Measurements from ENCODE around the gene CNOT8. TPM values are rescaled to one million over a fixed set of nuclear protein-coding genes. Genes with fewer than 3 reads are reported as not detected.
"Not testable (repeated sequence)": the region's sequence is repeated elsewhere in the genome, so short reads cannot be mapped to it uniquely, and the experiment has no call there.

The CNOT8 gene
- total RNA-seq, 1 donor from 2014 or later: 51.5 TPM

DNA sequence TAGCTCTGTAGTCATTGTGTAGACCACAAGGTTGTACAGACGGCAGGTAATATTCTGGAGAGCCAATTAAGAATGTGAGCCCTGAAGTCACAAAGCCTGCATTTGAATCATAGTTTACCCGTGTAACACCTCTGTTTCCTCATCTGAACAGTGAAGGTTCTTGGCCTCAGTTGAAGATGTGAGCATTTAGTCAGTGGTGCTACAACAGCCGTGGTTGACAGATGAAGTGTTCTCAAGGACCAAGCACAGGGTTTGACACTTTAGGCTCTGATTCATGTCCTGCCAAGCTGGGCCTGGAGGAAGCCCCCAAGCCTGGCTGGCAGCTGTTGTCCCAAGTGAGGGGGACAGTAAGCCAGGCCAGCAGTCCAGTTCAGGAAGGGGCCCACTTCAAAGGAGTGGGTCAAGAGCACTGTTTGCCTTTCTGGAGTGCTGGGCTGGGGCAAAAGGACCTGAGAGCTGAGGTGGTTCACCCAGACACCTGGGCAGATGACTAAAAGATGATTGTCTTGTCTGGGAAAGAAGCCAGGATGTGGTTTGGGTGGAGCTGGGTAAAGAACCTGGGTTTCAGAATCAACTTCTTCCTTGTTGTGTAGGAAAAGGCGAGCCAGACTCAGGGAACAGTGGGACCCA, 28.7 kb upstream of the CNOT8 start:
- Mint-ChIP-seq H3K27ac (no peak overlapping the region), H3K9me3 (no peaks in the 10 kb centered on the region), H3K4me1 (ENCODE audit: unreplicated experiment) (no peaks in the 10 kb centered on the region), H3K36me3 (peaks cover 12% of the 10 kb centered on the region), H3K27me3 (no peaks in the 10 kb centered on the region), H3K4me3 (no peak overlapping the region)
- no peak for DNase-seq (ENCODE audit: extremely low spot score, unreplicated experiment)
- TF ChIP-seq, protein P1, sequence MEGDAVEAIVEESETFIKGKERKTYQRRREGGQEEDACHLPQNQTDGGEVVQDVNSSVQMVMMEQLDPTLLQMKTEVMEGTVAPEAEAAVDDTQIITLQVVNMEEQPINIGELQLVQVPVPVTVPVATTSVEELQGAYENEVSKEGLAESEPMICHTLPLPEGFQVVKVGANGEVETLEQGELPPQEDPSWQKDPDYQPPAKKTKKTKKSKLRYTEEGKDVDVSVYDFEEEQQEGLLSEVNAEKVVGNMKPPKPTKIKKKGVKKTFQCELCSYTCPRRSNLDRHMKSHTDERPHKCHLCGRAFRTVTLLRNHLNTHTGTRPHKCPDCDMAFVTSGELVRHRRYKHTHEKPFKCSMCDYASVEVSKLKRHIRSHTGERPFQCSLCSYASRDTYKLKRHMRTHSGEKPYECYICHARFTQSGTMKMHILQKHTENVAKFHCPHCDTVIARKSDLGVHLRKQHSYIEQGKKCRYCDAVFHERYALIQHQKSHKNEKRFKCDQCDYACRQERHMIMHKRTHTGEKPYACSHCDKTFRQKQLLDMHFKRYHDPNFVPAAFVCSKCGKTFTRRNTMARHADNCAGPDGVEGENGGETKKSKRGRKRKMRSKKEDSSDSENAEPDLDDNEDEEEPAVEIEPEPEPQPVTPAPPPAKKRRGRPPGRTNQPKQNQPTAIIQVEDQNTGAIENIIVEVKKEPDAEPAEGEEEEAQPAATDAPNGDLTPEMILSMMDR (conservative IDR thresholded peaks at IDR 0.05): no peak

DNA sequence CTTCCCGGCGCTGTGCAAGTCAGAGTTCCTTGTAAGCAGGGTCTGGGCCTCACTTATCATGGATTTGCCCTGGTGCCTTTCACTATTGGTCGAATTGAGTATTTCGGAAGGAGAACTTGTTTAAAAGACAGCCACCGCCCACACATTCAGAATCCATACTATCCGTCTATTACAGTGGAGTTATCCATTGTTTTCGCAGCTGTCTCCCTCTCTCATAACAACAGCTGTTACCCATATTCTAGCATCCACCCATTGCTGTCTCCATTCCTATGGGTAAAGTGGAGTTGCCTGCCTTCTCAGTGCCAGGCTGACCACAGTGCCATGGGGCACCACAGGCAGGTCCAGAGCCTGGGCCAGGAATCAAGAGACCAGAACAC, 28.2 kb upstream of the CNOT8 start:
- Mint-ChIP-seq H3K27ac (no peak overlapping the region), H3K27me3 (no peaks in the 10 kb centered on the region), H3K4me3 (no peak overlapping the region), H3K36me3 (peaks cover 12% of the 10 kb centered on the region), H3K9me3 (no peaks in the 10 kb centered on the region), H3K4me1 (ENCODE audit: unreplicated experiment) (no peaks in the 10 kb centered on the region)
- TF ChIP-seq, protein P1 (conservative IDR thresholded peaks at IDR 0.05): no peak
- DNase-seq (ENCODE audit: extremely low spot score, unreplicated experiment): no peak

DNA sequence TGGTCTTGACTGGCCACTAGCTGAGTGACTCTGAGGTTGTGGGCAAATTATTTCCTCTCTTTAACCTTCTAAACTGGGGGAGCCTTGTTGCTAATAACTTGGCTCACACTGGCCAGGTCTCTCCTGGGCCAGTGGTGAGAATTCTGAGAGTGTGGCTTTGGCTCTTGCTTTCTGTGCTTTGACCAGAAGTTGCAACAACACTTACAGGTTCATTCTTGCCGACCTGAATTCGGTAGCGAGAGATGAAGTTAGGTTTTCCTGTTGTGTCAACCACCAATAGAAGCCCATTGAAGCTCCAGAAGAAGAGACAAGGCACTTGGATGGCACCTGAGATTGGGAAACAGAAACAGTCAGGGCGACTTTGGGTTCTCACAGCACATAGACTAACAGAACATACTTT, 27.8 kb upstream of the CNOT8 start:
- no peak for DNase-seq (ENCODE audit: extremely low spot score, unreplicated experiment)
- Mint-ChIP-seq H3K4me3 (no peak overlapping the region), H3K27me3 (no peaks in the 10 kb centered on the region), H3K27ac (no peak overlapping the region), H3K9me3 (no peaks in the 10 kb centered on the region), H3K36me3 (peaks cover 12% of the 10 kb centered on the region), H3K4me1 (ENCODE audit: unreplicated experiment) (no peaks in the 10 kb centered on the region)
- TF ChIP-seq, protein P1 (conservative IDR thresholded peaks at IDR 0.05): no peak

DNA sequence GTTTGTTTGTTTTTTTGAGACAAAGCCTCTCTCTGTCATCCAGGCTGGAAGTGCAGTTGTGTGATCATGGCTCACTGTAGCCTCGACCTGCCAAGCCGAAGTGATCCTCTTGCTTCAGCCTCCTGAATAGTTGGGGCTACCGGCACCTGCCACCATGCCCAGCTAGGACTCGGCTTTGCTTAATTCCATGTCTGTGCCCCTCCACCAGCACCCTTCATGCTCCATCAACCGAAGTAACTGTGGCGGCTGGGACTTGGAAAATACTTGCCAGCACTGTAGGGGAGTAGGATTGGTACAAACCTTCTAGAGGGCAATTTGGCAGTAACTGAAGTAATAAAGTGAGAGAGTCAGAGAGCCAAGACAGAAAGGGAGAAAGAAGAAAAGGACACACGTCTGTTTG, 27.0 kb upstream of the CNOT8 start:
- TF ChIP-seq, protein P1 (conservative IDR thresholded peaks at IDR 0.05): no peak
- no peaks in the 10 kb centered on the region for H3K27me3 Mint-ChIP-seq
- H3K36me3 Mint-ChIP-seq: peaks cover 8% of the 10 kb centered on the region
- H3K27ac Mint-ChIP-seq: no peak overlapping the region
- DNase-seq (ENCODE audit: extremely low spot score, unreplicated experiment): no peak
- H3K4me3 Mint-ChIP-seq: no peak overlapping the region
- H3K9me3 Mint-ChIP-seq: no peaks in the 10 kb centered on the region
- H3K4me1 Mint-ChIP-seq (ENCODE audit: unreplicated experiment): no peaks in the 10 kb centered on the region

DNA sequence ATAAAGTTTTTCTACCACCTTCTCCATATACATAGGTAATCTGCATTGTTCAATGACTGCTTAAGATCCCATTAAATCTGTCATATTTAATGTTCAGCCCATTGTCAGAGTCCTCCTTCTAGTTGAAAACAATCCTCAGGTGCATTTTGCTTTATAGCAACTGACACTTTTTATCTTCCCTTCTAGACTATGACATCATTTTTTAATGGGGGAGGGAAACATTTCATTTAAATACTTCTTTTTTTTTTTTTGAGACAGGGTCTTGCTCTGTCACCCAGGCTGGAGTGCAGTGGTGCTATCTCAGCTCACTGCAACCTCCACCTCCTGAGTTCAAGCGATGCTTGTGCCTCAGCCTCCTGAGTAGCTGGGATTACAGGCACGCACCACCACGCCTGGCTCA, 25.6 kb upstream of the CNOT8 start:
- not testable (repeated sequence) for H3K27ac Mint-ChIP-seq; H3K4me3 Mint-ChIP-seq; H3K4me1 Mint-ChIP-seq (ENCODE audit: unreplicated experiment); DNase-seq (ENCODE audit: extremely low spot score, unreplicated experiment); H3K36me3 Mint-ChIP-seq; H3K9me3 Mint-ChIP-seq; H3K27me3 Mint-ChIP-seq

DNA sequence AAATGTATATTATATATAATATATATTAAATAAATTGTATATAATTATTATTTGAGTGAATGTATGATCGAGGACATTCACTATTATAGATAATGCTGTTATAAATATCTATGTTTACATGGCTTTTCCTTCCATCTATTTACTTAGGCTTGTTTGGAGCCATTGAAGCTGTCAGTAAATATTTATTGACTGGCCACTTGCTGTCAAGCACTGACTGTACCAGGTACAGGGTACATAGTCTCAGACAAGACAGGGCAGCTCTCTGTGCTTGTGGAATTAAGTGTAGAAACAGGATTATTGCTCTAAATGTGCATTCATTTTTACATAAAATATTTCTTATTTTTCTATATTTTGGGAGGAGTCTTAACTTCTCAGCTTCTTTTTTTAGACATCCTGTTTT, 24.4 kb upstream of the CNOT8 start:
- H3K4me1 Mint-ChIP-seq (ENCODE audit: unreplicated experiment): peaks cover 6% of the 10 kb centered on the region
- DNase-seq (ENCODE audit: extremely low spot score, unreplicated experiment): no peak
- H3K27ac Mint-ChIP-seq: no peak overlapping the region
- H3K4me3 Mint-ChIP-seq: no peak overlapping the region
- peaks cover 12% of the 10 kb centered on the region for H3K36me3 Mint-ChIP-seq
- TF ChIP-seq, protein P1 (conservative IDR thresholded peaks at IDR 0.05): no peak
- no peaks in the 10 kb centered on the region for H3K9me3 Mint-ChIP-seq
- H3K27me3 Mint-ChIP-seq: no peaks in the 10 kb centered on the region

DNA sequence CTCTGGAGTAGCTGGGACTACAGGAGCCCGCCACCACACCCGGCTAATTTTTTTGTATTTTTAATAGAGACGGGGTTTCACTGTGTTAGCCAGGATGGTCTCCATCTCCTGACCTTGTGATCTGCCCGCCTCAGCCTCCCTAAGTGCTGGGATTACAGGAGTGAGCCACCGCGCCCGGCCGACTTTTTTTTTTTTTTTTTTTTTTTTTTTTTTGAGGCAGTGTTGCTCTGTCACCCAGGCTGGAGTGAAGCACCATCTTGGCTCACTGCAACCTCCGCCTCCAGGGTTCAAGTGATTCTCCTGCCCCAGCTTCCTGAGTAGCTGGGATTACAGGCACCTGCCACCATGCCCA, 22.8 kb upstream of the CNOT8 start:
- not testable (repeated sequence) for H3K4me1 Mint-ChIP-seq (ENCODE audit: unreplicated experiment); H3K27me3 Mint-ChIP-seq; H3K27ac Mint-ChIP-seq; DNase-seq (ENCODE audit: extremely low spot score, unreplicated experiment); H3K4me3 Mint-ChIP-seq; H3K9me3 Mint-ChIP-seq; H3K36me3 Mint-ChIP-seq
